Kidney (tissue), 14 donors: Measurements from ENCODE around the gene ITGB5. TPM values are rescaled to one million over a fixed set of nuclear protein-coding genes. Genes with fewer than 3 reads are reported as not detected.

Experiments used
- DNase-seq, 5 donors: peaks; one replicate each; pipeline ENCODE4 v3.0.0-alpha.2; 2013 to 2020
- FAIRE-seq: peaks from 2 replicates; lab custom pipeline; 2012; peaks lifted over from hg19 to GRCh38; lab: Jason Lieb, UNC
- H3K27ac ChIP-seq, 2 donors: one replicate each; pipeline ENCODE4 v1.7.0; 2013; ENCODE audit warnings: low read depth in 2 of 2, low read length in 2 of 2, inconsistent platforms in 1 of 2
- H3K27me3 ChIP-seq: one replicate; pipeline ENCODE4 v1.7.1; 2013; ENCODE audit warnings: low read length, inconsistent platforms; ENCODE audit not compliant: control insufficient read depth, insufficient read depth
- H3K36me3 ChIP-seq, 3 donors: one replicate each; pipeline versions ENCODE4 v1.7.0 to v1.7.1; 2013; ENCODE audit warnings: low read length in 3 of 3, control low read depth in 1 of 3, inconsistent platforms in 1 of 3; ENCODE audit not compliant: insufficient read depth in 3 of 3, control insufficient read depth in 2 of 3
- H3K4me1 ChIP-seq, 3 donors: one replicate each; pipeline versions ENCODE4 v1.7.0 to v1.7.1; 2013; ENCODE audit warnings: low read length in 3 of 3, inconsistent platforms in 1 of 3, low read depth in 1 of 3; ENCODE audit not compliant: control insufficient read depth in 2 of 3, insufficient read depth in 2 of 3
- H3K4me3 ChIP-seq, 3 donors: one replicate each; pipeline versions ENCODE4 v1.7.0 to v1.8.1; 2013; ENCODE audit warnings: low read length in 3 of 3, control low read depth in 1 of 3, inconsistent platforms in 1 of 3
- H3K9ac ChIP-seq, 3 donors: one replicate each; pipeline versions ENCODE4 v1.7.0 to v1.7.1; 2013; ENCODE audit warnings: low read length in 3 of 3, control low read depth in 1 of 3, inconsistent platforms in 1 of 3
- H3K9me3 ChIP-seq, 3 donors: one replicate each; pipeline versions ENCODE4 v1.7.0 to v1.7.1; 2013; ENCODE audit warnings: low read length in 3 of 3, control low read depth in 1 of 3, inconsistent platforms in 1 of 3; ENCODE audit not compliant: control insufficient read depth in 2 of 3, insufficient read depth in 1 of 3
- intact Hi-C: fragments of 100-400 bp; cut with DNase I; formaldehyde crosslinking; loops from one replicate; pipeline ENCODE4 v1.11.1; 2022
- polyA plus RNA-seq: library from polyadenylated mRNA; stranded (reverse); fragments of 350-450 nt; fragmentation: Illumina TruSeq; extraction: RNeasy Lipid Tissue Mini Kit (QIAGEN cat#74804); gene quantifications from one replicate; pipeline ENCODE4 v1.2.3, GENCODE V29; 2014; ENCODE audit warnings: low read depth, low replicate concordance; ENCODE audit not compliant: insufficient read depth
- total RNA-seq: library from RNA; stranded (reverse); fragmentation: NEBNext Ultra II Directional; extraction: Animal tissue kit (Norgen Biotek cat#: 25700); gene quantifications from one replicate; pipeline ENCODE4 v1.2.1, GENCODE V29; 2021
- TF ChIP-seq, protein P1 (sequence below): IDR thresholded peaks from 3 replicates; pipeline ENCODE4 v1.5.1; 2012; ENCODE audit warnings: mild to moderate bottlenecking, moderate library complexity, borderline replicate concordance; ENCODE audit not compliant: insufficient read depth; ENCODE audit errors: extremely low read depth
- donor health status: control.
- donor health status: control.
- donor health status: control.
- donor health status: control.
- donor health status: control.
- donor health status: DM: yes; HTN: yes; CAD: no.
- donor health status: Normal renal cell carcinoma (clear cell type).

The ITGB5 gene
- total and polyA plus RNA-seq, 2 donors from 2014 or later: 115 TPM

DNA sequence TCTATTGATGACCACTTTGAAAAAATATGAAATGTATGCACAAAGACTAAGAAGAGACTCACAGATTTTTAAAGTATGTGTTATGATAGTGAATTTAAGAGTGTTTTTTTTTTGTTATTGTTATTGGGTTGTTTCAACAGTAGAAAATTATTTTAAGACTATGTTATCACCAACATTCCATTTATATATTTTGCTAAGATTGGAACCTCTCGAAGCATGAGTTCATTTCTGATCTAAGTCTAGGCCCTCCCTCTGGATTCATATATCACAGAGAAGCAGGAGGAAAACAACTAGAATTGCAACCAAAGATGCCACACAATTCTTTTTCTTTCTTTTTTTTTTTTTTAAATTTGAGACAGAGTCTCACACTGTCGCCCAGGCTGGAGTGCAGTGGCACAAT lies 46.8 kb downstream of the ITGB5 start:
- peaks cover 0 to 48% (median 37%) of the 10 kb centered on the region in 3 donors for H3K4me1 ChIP-seq
- intact Hi-C loops: no loop called here

DNA sequence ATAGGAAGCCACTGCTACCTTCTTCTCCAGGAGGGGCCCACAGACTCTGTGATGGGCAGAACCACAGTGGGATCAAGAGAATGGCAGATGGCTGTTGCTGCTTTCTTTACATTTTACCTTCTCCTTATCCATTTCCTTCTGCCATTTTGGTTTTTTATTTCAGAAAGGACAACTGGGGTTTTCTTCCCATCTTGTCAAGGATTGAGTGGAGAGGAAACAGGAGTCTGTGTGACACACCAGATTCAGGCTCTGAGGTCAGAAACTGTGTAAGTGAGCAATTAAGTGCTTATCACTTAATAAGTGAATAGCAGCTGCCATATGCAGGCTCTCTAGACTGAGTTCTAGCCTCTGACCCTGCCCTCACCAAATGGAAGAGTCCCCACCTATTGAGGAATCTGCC lies 47.3 kb downstream of the ITGB5 start:
- TF ChIP-seq, protein P1, sequence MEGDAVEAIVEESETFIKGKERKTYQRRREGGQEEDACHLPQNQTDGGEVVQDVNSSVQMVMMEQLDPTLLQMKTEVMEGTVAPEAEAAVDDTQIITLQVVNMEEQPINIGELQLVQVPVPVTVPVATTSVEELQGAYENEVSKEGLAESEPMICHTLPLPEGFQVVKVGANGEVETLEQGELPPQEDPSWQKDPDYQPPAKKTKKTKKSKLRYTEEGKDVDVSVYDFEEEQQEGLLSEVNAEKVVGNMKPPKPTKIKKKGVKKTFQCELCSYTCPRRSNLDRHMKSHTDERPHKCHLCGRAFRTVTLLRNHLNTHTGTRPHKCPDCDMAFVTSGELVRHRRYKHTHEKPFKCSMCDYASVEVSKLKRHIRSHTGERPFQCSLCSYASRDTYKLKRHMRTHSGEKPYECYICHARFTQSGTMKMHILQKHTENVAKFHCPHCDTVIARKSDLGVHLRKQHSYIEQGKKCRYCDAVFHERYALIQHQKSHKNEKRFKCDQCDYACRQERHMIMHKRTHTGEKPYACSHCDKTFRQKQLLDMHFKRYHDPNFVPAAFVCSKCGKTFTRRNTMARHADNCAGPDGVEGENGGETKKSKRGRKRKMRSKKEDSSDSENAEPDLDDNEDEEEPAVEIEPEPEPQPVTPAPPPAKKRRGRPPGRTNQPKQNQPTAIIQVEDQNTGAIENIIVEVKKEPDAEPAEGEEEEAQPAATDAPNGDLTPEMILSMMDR: no peak
- Histone ChIP-seq H3K27ac (peak overlapping the region; percentile 63 to 97), H3K36me3 (peaks cover 0 to 11% (median 8%) of the 10 kb centered on the region in 3 donors), H3K9me3 (no peaks in the 10 kb centered on the region), H3K27me3 (no peaks in the 10 kb centered on the region), H3K4me1 (peaks cover 0 to 52% (median 40%) of the 10 kb centered on the region in 3 donors), H3K9ac (no peak overlapping the region), H3K4me3 (no peak overlapping the region)
- no peak for DNase-seq
- FAIRE-seq: no peak
- intact Hi-C loops: no loop called here

More for the DNA sequence above, 46.8 kb downstream of the ITGB5 start:
- Histone ChIP-seq H3K27ac (peak overlapping the region in 1 of 2 donors; percentile 97), H3K36me3 (peaks cover 0 to 11% (median 9%) of the 10 kb centered on the region in 3 donors), H3K9ac (no peak overlapping the region), H3K27me3 (no peaks in the 10 kb centered on the region), H3K9me3 (no peaks in the 10 kb centered on the region), H3K4me3 (no peak overlapping the region)
- DNase-seq: no peak
- TF ChIP-seq, protein P1: no peak
- no peak for FAIRE-seq

DNA sequence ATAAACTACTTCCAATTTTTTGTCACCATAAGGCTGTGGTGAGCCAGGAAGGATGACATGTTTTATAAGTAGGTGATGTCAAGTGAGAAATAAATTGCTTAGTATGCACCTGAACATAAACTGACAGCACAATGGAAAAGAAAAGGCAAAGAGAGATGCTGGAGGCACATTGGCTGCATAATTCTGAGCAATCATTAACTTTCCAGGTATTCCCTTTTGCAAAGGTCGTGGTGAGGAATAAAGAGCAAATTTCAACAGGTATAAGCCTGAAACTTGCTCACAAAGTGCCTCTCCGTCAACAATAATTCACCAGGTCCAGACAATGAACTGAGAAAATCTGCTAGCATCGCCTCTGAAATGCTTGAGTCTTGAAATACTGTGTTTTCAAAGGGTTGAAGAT lies 48.2 kb downstream of the ITGB5 start:
- Histone ChIP-seq H3K4me1 (peaks cover 0 to 58% (median 41%) of the 10 kb centered on the region in 3 donors), H3K9ac (no peak overlapping the region), H3K27ac (peak overlapping the region; percentile 93 to 97), H3K4me3 (no peak overlapping the region), H3K27me3 (no peaks in the 10 kb centered on the region), H3K9me3 (no peaks in the 10 kb centered on the region), H3K36me3 (peaks cover 0 to 11% (median 8%) of the 10 kb centered on the region in 3 donors)
- DNase-seq (peak in 3 of 5 donors; percentile 11 to 54 (median 51)), FAIRE-seq (peak; percentile 6)
- intact Hi-C loops: no loop called here
- TF ChIP-seq, protein P1: no peak
